NCI-H345 treated with DMSO at 0.1 percent for 48 hours (cell line): ENCODE measurements around the gene OSBPL10.

Experiments
- DNase-seq: peaks from one replicate; lab custom pipeline; 2025; ENCODE audit not compliant: unreplicated experiment; lab: John Stamatoyannopoulos, UW

Gene OSBPL10

GRCh38 chr3:31959951-31960792 is 20.9 kb downstream of the OSBPL10 start:
- DNase-seq: no peak

- DNase-seq: no peak
Measured at GRCh38 chr3:31959251-31959650, 21.8 kb downstream of the OSBPL10 start.

GRCh38 chr3:31958701-31959152 is 22.3 kb downstream of the OSBPL10 start:
- DNase-seq: peak; percentile 91

GRCh38 chr3:31957106-31957505 is 24.0 kb downstream of the OSBPL10 start:
- DNase-seq: no peak

- no peak for DNase-seq
Measured at GRCh38 chr3:31955581-31955980, 25.5 kb downstream of the OSBPL10 start.

- no peak for DNase-seq
Measured at GRCh38 chr3:31953636-31954035, 27.4 kb downstream of the OSBPL10 start.

GRCh38 chr3:31953091-31953490 is 28.0 kb downstream of the OSBPL10 start:
- DNase-seq: no peak

- no peak for DNase-seq
Measured at GRCh38 chr3:31952205-31952604, 28.9 kb downstream of the OSBPL10 start.

- DNase-seq: no peak
Measured at GRCh38 chr3:31948280-31948679, 32.8 kb downstream of the OSBPL10 start.

GRCh38 chr3:31947671-31948091 is 33.4 kb downstream of the OSBPL10 start:
- no peak for DNase-seq

- no peak for DNase-seq
Measured at GRCh38 chr3:31947162-31947561, 33.9 kb downstream of the OSBPL10 start.

GRCh38 chr3:31946484-31947081 is 34.5 kb downstream of the OSBPL10 start:
- DNase-seq: no peak

- DNase-seq: no peak
Measured at GRCh38 chr3:31945738-31946052, 35.4 kb downstream of the OSBPL10 start.

- DNase-seq: no peak
Measured at GRCh38 chr3:31943041-31943440, 38.0 kb downstream of the OSBPL10 start.

GRCh38 chr3:31942446-31942845 is 38.6 kb downstream of the OSBPL10 start:
- DNase-seq: no peak

GRCh38 chr3:31937225-31937624 is 43.8 kb downstream of the OSBPL10 start:
- no peak for DNase-seq

- DNase-seq: no peak
Measured at GRCh38 chr3:31936420-31937060, 44.5 kb downstream of the OSBPL10 start.

GRCh38 chr3:31934866-31935265 is 46.2 kb downstream of the OSBPL10 start:
- no peak for DNase-seq

GRCh38 chr3:31934018-31934417 is 47.0 kb downstream of the OSBPL10 start:
- no peak for DNase-seq

- DNase-seq: no peak
Measured at GRCh38 chr3:31932990-31933389, 48.1 kb downstream of the OSBPL10 start.

- DNase-seq: no peak
Measured at GRCh38 chr3:31929826-31930502, 51.1 kb downstream of the OSBPL10 start.

GRCh38 chr3:31927811-31928210 is 53.3 kb downstream of the OSBPL10 start:
- no peak for DNase-seq
